Lung (tissue), 12 donors: ENCODE data around the gene AQP1. TPM values are rescaled to one million over a fixed set of nuclear protein-coding genes. Genes with fewer than 3 reads are reported as not detected.
A peak's percentile ranks its signal among the peaks of the same experiment; 100 is the strongest.

Source experiments
- ATAC-seq: fragments of 200-7000 bp; cut with Tn5 transposase; one replicate; pipeline ENCODE4 v1.9.1; 2020; ENCODE audit warnings: moderate number of reproducible peaks; ENCODE audit not compliant: insufficient read depth, low FRiP score
- DNase-seq, 3 donors: peaks; one replicate each; pipeline ENCODE4 v3.0.0-alpha.2; 2013 to 2017
- H3K27ac ChIP-seq, 2 donors: one replicate each; pipeline ENCODE4 v1.5.1; 2013; ENCODE audit warnings: mild to moderate bottlenecking in 2 of 2, moderate library complexity in 2 of 2, control low read depth in 1 of 2, inconsistent platforms in 1 of 2, low read depth in 1 of 2, low read length in 1 of 2
- H3K27me3 ChIP-seq, 3 donors: one replicate each; pipeline ENCODE4 v1.5.1; 2013; ENCODE audit warnings: low read length in 2 of 3; ENCODE audit not compliant: control insufficient read depth in 3 of 3, insufficient read depth in 3 of 3
- H3K36me3 ChIP-seq, 4 donors: one replicate each; pipeline ENCODE4 v1.5.1; 2013; ENCODE audit warnings: low read length in 4 of 4, mild to moderate bottlenecking in 1 of 4, moderate library complexity in 1 of 4; ENCODE audit not compliant: control insufficient read depth in 4 of 4, insufficient read depth in 4 of 4
- H3K4me1 ChIP-seq, 5 donors: one replicate each; pipeline ENCODE4 v1.5.1; 2013; ENCODE audit warnings: low read length in 5 of 5, mild to moderate bottlenecking in 2 of 5, moderate library complexity in 1 of 5; ENCODE audit not compliant: control insufficient read depth in 5 of 5, insufficient read depth in 5 of 5
- H3K4me3 ChIP-seq: one replicate; pipeline ENCODE4 v1.5.1; 2013; ENCODE audit warnings: mild to moderate bottlenecking, control low read depth, moderate library complexity
- H3K9ac ChIP-seq, 2 donors: one replicate each; pipeline ENCODE4 v1.5.1; 2013; ENCODE audit warnings: low read length in 2 of 2, control low read depth in 1 of 2; ENCODE audit not compliant: insufficient read depth in 1 of 2
- H3K9me3 ChIP-seq, 4 donors: one replicate each; pipeline ENCODE4 v1.5.1; 2013; ENCODE audit warnings: low read length in 3 of 4, mild to moderate bottlenecking in 1 of 4, moderate library complexity in 1 of 4; ENCODE audit not compliant: control insufficient read depth in 4 of 4, insufficient read depth in 3 of 4
- WGBS, 2 donors: extraction: QIAGEN DNeasy Blood & Tissue Kit; methylation state at CpG; one replicate each; pipeline ENCODE4 v1.1.7; 2013; 5-methylcytosine and 5-hydroxymethylcytosine counted together
- polyA plus RNA-seq, 2 donors: library from polyadenylated mRNA; stranded (reverse); fragments of 200-250 nt; gene quantifications; one replicate each; pipeline ENCODE4 v1.2.1, GENCODE V29; 2013
- total RNA-seq, 2 donors: library from RNA; depleted of rRNA in 1 of 2; stranded (reverse); fragments of >200 nt in 1 of 2; gene quantifications; one replicate each; pipeline ENCODE4 v1.2.1, GENCODE V29; 2014 to 2021
- TF ChIP-seq, protein P1 (sequence below): IDR thresholded peaks from 2 replicates; pipeline ENCODE4 v1.5.1; 2012; ENCODE audit warnings: mild to moderate bottlenecking; ENCODE audit errors: control extremely low read depth, extremely low read depth
- donor health status: control.
- donor health status: control.
- donor health status: Bipolar disorder and iron deficiency.
- donor health status: healthy.
- donor health status: DM: yes; HTN: yes; CAD: no.

AQP1 gene
- total and polyA plus RNA-seq, 4 donors: 267 to 655 (median 428) TPM

DNA sequence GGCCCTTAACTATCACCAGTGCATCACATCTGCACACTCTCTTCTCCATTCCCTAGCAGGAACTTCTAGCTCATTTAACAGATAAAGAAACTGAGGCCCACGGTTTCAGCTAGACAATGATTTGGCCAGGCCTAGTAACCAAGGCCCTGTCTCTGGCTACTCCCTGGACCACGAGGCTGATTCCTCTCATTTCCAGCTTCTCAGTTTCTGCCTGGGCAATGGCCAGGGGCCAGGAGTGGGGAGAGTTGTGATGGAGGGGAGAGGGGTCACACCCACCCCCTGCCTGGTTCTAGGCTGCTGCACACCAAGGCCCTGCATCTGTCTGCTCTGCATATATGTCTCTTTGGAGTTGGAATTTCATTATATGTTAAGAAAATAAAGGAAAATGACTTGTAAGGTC, 13.5 kb downstream of the AQP1 start:
- H3K4me1 ChIP-seq: peaks cover 0 to 22% (median 5%) of the 10 kb centered on the region in 5 donors

DNA sequence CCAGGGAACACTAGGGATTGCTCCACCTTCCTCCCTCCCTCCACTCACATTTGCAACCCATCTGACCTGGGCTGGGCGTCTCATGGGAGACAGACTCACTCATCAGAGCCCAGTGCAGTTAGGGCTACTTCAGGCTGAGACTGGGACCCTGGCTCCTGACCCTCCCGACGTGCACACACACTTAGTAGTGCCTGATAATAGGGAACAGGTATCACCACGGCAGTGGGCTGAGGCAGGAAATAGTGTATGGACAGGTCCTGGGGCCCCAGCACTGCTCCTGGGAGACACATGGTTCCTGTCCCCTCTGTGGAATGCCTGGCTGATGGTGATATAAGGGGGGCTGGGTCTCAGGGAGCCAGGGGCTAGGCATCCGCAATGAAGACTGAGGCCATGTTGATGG, 14.3 kb downstream of the AQP1 start:
- Histone ChIP-seq H3K4me3 (no peak overlapping the region), H3K4me1 (peaks cover 0 to 16% (median 9%) of the 10 kb centered on the region in 5 donors), H3K27me3 (no peaks in the 10 kb centered on the region), H3K9me3 (peaks cover 0 to 6% (median 2%) of the 10 kb centered on the region in 4 donors), H3K9ac (no peak overlapping the region), H3K27ac (no peak overlapping the region), H3K36me3 (peaks cover 0 to 23% (median 2%) of the 10 kb centered on the region in 4 donors)
- no peak for ATAC-seq
- WGBS, 2 donors: 62 to 67% methylated on average over 5 of the region's 5 CpGs
- DNase-seq: peak in 1 of 3 donors; percentile 7
- TF ChIP-seq, protein P1, sequence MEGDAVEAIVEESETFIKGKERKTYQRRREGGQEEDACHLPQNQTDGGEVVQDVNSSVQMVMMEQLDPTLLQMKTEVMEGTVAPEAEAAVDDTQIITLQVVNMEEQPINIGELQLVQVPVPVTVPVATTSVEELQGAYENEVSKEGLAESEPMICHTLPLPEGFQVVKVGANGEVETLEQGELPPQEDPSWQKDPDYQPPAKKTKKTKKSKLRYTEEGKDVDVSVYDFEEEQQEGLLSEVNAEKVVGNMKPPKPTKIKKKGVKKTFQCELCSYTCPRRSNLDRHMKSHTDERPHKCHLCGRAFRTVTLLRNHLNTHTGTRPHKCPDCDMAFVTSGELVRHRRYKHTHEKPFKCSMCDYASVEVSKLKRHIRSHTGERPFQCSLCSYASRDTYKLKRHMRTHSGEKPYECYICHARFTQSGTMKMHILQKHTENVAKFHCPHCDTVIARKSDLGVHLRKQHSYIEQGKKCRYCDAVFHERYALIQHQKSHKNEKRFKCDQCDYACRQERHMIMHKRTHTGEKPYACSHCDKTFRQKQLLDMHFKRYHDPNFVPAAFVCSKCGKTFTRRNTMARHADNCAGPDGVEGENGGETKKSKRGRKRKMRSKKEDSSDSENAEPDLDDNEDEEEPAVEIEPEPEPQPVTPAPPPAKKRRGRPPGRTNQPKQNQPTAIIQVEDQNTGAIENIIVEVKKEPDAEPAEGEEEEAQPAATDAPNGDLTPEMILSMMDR: no peak

More for the DNA sequence above, 13.5 kb downstream of the AQP1 start:
- ATAC-seq (no peak), DNase-seq (peak in 1 of 3 donors; percentile 7)
- 66 to 83% methylated on average over 2 of the region's 2 CpGs for WGBS, 2 donors
- H3K36me3 ChIP-seq: peaks cover 0 to 23% (median 2%) of the 10 kb centered on the region in 4 donors
- no peak overlapping the region for H3K27ac ChIP-seq
- H3K9me3 ChIP-seq: peaks cover 0 to 6% (median 2%) of the 10 kb centered on the region in 4 donors
- H3K9ac ChIP-seq: no peak overlapping the region
- TF ChIP-seq, protein P1: no peak
- H3K4me3 ChIP-seq: no peak overlapping the region
- no peaks in the 10 kb centered on the region for H3K27me3 ChIP-seq

DNA sequence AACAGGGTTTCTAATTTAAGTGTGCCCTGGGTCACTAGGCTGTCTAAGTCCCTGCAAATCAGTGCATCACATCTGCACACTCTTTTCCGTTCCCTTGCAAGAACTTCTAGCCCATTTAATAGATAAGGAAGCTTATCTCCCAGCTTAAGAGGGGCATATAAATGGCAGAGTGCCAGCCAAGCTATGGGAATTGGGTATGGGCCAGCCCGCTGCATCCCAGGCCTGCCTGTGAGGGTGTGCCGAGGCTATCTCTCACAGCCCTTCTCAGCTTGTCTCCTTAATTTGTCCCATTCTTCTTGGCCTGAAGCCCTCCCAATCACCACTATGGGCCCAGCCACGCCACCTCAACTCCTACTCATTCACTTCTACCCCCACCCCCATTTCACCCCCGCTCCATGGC, 14.7 kb downstream of the AQP1 start:
- ATAC-seq: no peak
- Histone ChIP-seq H3K27ac (no peak overlapping the region), H3K36me3 (peaks cover 0 to 23% (median 2%) of the 10 kb centered on the region in 4 donors), H3K4me3 (no peak overlapping the region), H3K4me1 (peaks cover 0 to 14% (median 8%) of the 10 kb centered on the region in 5 donors), H3K9me3 (peaks cover 0 to 6% (median 2%) of the 10 kb centered on the region in 4 donors), H3K27me3 (no peaks in the 10 kb centered on the region), H3K9ac (no peak overlapping the region)
- 73 to 75% methylated on average over 5 of the region's 5 CpGs for WGBS, 2 donors
- TF ChIP-seq, protein P1: no peak
- DNase-seq: peak in 1 of 3 donors; percentile 12

DNA sequence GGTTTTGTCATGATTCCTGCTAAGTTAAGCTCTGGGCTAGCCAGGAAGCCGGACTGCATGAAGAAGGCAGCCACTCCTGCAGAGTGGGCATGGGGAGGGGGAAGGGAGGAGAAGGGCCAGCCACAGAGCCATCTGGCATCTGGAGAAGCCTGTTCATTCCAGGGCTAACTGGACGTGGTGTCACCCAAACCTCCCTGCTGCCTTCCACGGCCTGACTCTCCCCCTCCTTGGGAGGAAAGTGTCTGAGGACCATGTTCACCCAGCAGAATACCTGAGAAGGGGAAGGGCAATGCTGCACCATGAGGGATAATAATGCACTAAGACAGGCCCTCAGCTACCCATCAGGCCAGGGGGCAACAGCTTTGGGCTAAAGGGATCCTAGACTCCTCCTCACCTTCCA, 15.4 kb downstream of the AQP1 start:
- no peaks in the 10 kb centered on the region for H3K27me3 ChIP-seq
- H3K9me3 ChIP-seq: peaks cover 0 to 6% (median 2%) of the 10 kb centered on the region in 4 donors
- H3K27ac ChIP-seq: no peak overlapping the region
- peaks cover 0 to 23% (median 2%) of the 10 kb centered on the region in 4 donors for H3K36me3 ChIP-seq
- H3K4me1 ChIP-seq: peaks cover 0 to 10% (median 3%) of the 10 kb centered on the region in 5 donors
- TF ChIP-seq, protein P1: no peak
- WGBS, 2 donors: 85 to 89% methylated on average over 3 of the region's 3 CpGs
- ATAC-seq: no peak
- no peak overlapping the region for H3K4me3 ChIP-seq
- DNase-seq: no peak
- H3K9ac ChIP-seq: no peak overlapping the region
